Endothelial cell of umbilical vein (primary cell): Measurements from ENCODE around the gene COASY. TPM values are rescaled to one million over a fixed set of nuclear protein-coding genes. Genes with fewer than 3 reads are reported as not detected.

Experiments
- BruUV-seq: library from RNA; stranded (reverse); fragments of 400-500 nt; replicated peaks from 2 replicates; lab custom pipeline; 2021; lab: Mats Ljungman, UMichigan
- CTCF ChIA-PET: fragments of 300-600, 350-600 bp; sonication (Branson Sonifier 250); formaldehyde crosslinking; loops from one replicate; lab custom pipeline; 2021; ENCODE audit warnings: antibody characterized with exemption, inconsistent platforms; lab: Charles Lee
- POLR2A ChIA-PET: fragments of 300-600, 350-600 bp; sonication (Branson Sonifier 250); formaldehyde crosslinking; loops from one replicate; lab custom pipeline; 2021; ENCODE audit warnings: antibody characterized with exemption, inconsistent platforms; lab: Charles Lee
- DNase-seq: peaks from one replicate; pipeline ENCODE4 v3.0.0-alpha.2; 2011; ENCODE audit warnings: low read depth, low spot score
- FAIRE-seq: peaks from 2 replicates; lab custom pipeline; 2011; peaks lifted over from hg19 to GRCh38; lab: Jason Lieb, UNC
- H2AFZ ChIP-seq: 2 replicates; pipeline ENCODE4 v1.6.0; 2012; ENCODE audit warnings: low read depth, low read length, control low read depth, inconsistent platforms
- H3K27ac ChIP-seq: 2 replicates; pipeline ENCODE4 v1.5.1; 2011; ENCODE audit warnings: low read depth, mild to moderate bottlenecking, control low read depth, low read length, moderate library complexity; ENCODE audit not compliant: insufficient read depth
- H3K27me3 ChIP-seq, 2 experiments: 2 replicates each; pipeline versions ENCODE4 v1.6.0 to v1.6.1; 2011; ENCODE audit warnings: low read length in 2 of 2, mixed read lengths in 1 of 2; ENCODE audit not compliant: control insufficient read depth in 2 of 2, insufficient read depth in 2 of 2
- H3K36me3 ChIP-seq, 2 experiments: 2 replicates in 1 of 2; 3 replicates in 1 of 2; pipeline ENCODE4 v1.5.1; 2011; ENCODE audit warnings: low read length in 2 of 2, mild to moderate bottlenecking in 1 of 2, moderate library complexity in 1 of 2; ENCODE audit not compliant: control insufficient read depth in 2 of 2, insufficient read depth in 2 of 2; ENCODE audit errors: extremely low read depth in 1 of 2
- H3K4me1 ChIP-seq: 3 replicates; pipeline ENCODE4 v1.5.1; 2011; ENCODE audit warnings: mild to moderate bottlenecking, low read length; ENCODE audit not compliant: control insufficient read depth, insufficient read depth; ENCODE audit errors: extremely low read depth
- H3K4me2 ChIP-seq: 2 replicates; pipeline ENCODE4 v1.6.1; 2011; ENCODE audit warnings: low read length, control low read depth, mixed read lengths; ENCODE audit not compliant: insufficient read depth
- H3K4me3 ChIP-seq, 3 experiments: fragments of 200-600 bp in 1 of 3; sonication (generic), shearing (Covaris generic) in 1 of 3; replicated peaks in 1 of 3; 2 replicates each; pipeline ENCODE4 v1.5.1; 2011 to 2016; ENCODE audit warnings: control low read depth in 3 of 3, low read length in 3 of 3, mild to moderate bottlenecking in 2 of 3, inconsistent platforms in 1 of 3, low read depth in 1 of 3, moderate library complexity in 1 of 3; ENCODE audit not compliant: insufficient read depth in 1 of 3
- H3K79me2 ChIP-seq: 2 replicates; pipeline ENCODE4 v1.6.0; 2012; ENCODE audit warnings: low read length, inconsistent platforms; ENCODE audit not compliant: control insufficient read depth, insufficient read depth
- H3K9ac ChIP-seq: replicated peaks from 2 replicates; pipeline ENCODE3; 2011; ENCODE audit warnings: low read length, control low read depth; ENCODE audit not compliant: insufficient read depth; ENCODE audit errors: extremely low read depth
- H3K9me1 ChIP-seq: replicated peaks from 3 replicates; pipeline ENCODE4 v1.6.0; 2011; ENCODE audit warnings: mild to moderate bottlenecking, low read length; ENCODE audit not compliant: control insufficient read depth, insufficient read depth; ENCODE audit errors: extremely low read depth
- H3K9me3 ChIP-seq: replicated peaks from 2 replicates; pipeline ENCODE4 v1.5.1; 2012; ENCODE audit warnings: low read length, inconsistent platforms; ENCODE audit not compliant: control insufficient read depth, insufficient read depth
- H4K20me1 ChIP-seq: replicated peaks from 2 replicates; pipeline ENCODE3; 2011; ENCODE audit warnings: mild to moderate bottlenecking, low read length; ENCODE audit not compliant: control insufficient read depth, insufficient read depth; ENCODE audit errors: extremely low read depth
- CTCF ChIP-seq, 2 donors: IDR thresholded peaks; 1 replicate in 1 of 2; 2 replicates in 1 of 2; pipeline ENCODE4 v1.5.1; 2011; ENCODE audit warnings: low read length in 2 of 2, mild to moderate bottlenecking in 2 of 2, moderate library complexity in 2 of 2, control low read depth in 1 of 2, inconsistent platforms in 1 of 2, low read depth in 1 of 2; ENCODE audit not compliant: insufficient read depth in 1 of 2; ENCODE audit errors: extremely low read depth in 1 of 2
- EZH2 ChIP-seq: IDR thresholded peaks from 2 replicates; pipeline ENCODE4 v1.6.1; 2012; ENCODE audit warnings: borderline replicate concordance, low read depth, mild to moderate bottlenecking, moderate library complexity, low read length, inconsistent platforms; ENCODE audit not compliant: severe bottlenecking
- FOS ChIP-seq: IDR thresholded peaks from 2 replicates; pipeline ENCODE4 v1.6.1; 2011; ENCODE audit warnings: mild to moderate bottlenecking, low read length, moderate library complexity, borderline replicate concordance; ENCODE audit not compliant: insufficient read depth
- GATA2 ChIP-seq: IDR thresholded peaks from 2 replicates; pipeline ENCODE4 v1.7.0; 2011; ENCODE audit warnings: low read depth, mild to moderate bottlenecking, moderate library complexity, mixed read lengths, low read length; ENCODE audit not compliant: insufficient read length, insufficient read depth
- JUN ChIP-seq: IDR thresholded peaks from 2 replicates; pipeline ENCODE4 v1.6.1; 2011; ENCODE audit warnings: borderline replicate concordance, low read depth; ENCODE audit not compliant: insufficient read length, insufficient read depth
- MAX ChIP-seq: IDR thresholded peaks from 2 replicates; pipeline ENCODE4 v1.6.1; 2011; ENCODE audit not compliant: insufficient read depth, insufficient read length
- MYC ChIP-seq: IDR thresholded peaks from one replicate; pipeline ENCODE4 v1.6.1; 2011; ENCODE audit warnings: mild to moderate bottlenecking, low read depth, low read length
- POLR2A ChIP-seq: IDR thresholded peaks from 2 replicates; pipeline ENCODE4 v1.6.1; 2012; ENCODE audit warnings: low read depth, mild to moderate bottlenecking, control low read depth, low read length
- POLR2AphosphoS5 ChIP-seq: IDR thresholded peaks from 2 replicates; pipeline ENCODE4 v1.6.1; 2012; ENCODE audit warnings: low read depth, mild to moderate bottlenecking, control low read depth, low read length, moderate library complexity; ENCODE audit not compliant: insufficient read depth
- dilution Hi-C: fragments of 300-500 bp; cut with MboI; formaldehyde crosslinking; loops from one replicate; pipeline ENCODE4 v1.15.0; 2019; ENCODE audit warnings: low sequenced_read_pairs; ENCODE audit not compliant: extremely low pct_ligation_motif_present
- intact Hi-C: fragments of 100-400 bp; cut with micrococcal nuclease; formaldehyde crosslinking; loops from one replicate; pipeline ENCODE4 v1.10.0; 2022
- polyA plus RNA-seq, 4 experiments: library from polyadenylated mRNA; depleted of rRNA in 3 of 4; stranded (reverse) in 3 of 4; unstranded in 1 of 4; fragments of >200 nt; gene quantifications; 2 replicates each; pipeline versions ENCODE4 v1.2.1 to v1.2.3, GENCODE V29; 2011 to 2012; ENCODE audit warnings: missing spikeins in 1 of 4
- total RNA-seq: library from RNA; stranded (reverse); gene quantifications from 2 replicates; pipeline ENCODE4 v1.2.3, GENCODE V29; 2021

COASY gene
- total and polyA plus RNA-seq, 2 donors (not counting 3 experiments of a cell fraction or from before 2014, with no cell fraction given), result 39.6 to 69.2 TPM

GRCh38 chr17:42521666-42522262 is 40.2 kb upstream of the COASY start:
- no peak for FAIRE-seq
- CTCF ChIA-PET, result interaction anchor here (4.4 to 4.5 kb wide), 2 partner anchors 114 to 203 kb away, joined by 81 to 190 read pairs; no protein-coding TSS in a partner anchor

More at GRCh38 chr17:42521666-42522262, 40.2 kb upstream of the COASY start:
- POLR2A ChIA-PET, result interaction anchor here (4.5 kb wide), 1 partner anchor 99 kb away, joined by 38 read pairs; the partner anchor contains the start of gene CAVIN1
- H2AFZ ChIP-seq, result no peak overlapping the region
- H3K4me3 ChIP-seq, result no peak overlapping the region
- no peaks in the 10 kb centered on the region for H3K9me1 ChIP-seq
- H3K4me1 ChIP-seq, result peaks cover 61% of the 10 kb centered on the region
- no TSS peak for BruUV-seq
- H3K27ac ChIP-seq, result peak overlapping the region; percentile 100
- no peaks in the 10 kb centered on the region for H3K27me3 ChIP-seq
- dilution Hi-C loops (loop anchor here (25.0 kb wide), 1 partner anchor 184 kb away; no protein-coding TSS in a partner anchor), intact Hi-C loops (loop anchor here (10.0 kb wide), 2 partner anchors 387 to 497 kb away; partner anchors contain the start of gene NKIRAS2)
- no peaks in the 10 kb centered on the region for H4K20me1 ChIP-seq
- no peaks in the 10 kb centered on the region for H3K36me3 ChIP-seq
- peak overlapping the region; percentile 28 for H3K9ac ChIP-seq
- no peak for DNase-seq
- no peaks in the 10 kb centered on the region for H3K9me3 ChIP-seq
- H3K4me2 ChIP-seq, result no peak overlapping the region
- no peaks in the 10 kb centered on the region for H3K79me2 ChIP-seq
- TF ChIP-seq MAX, result no peak
- TF ChIP-seq MYC, result no peak
- TF ChIP-seq EZH2, result no peak
- TF ChIP-seq GATA2, result no peak
- TF ChIP-seq CTCF (IDR thresholded peaks at IDR 0.05; ENCODE audit: extremely low read depth in 1 of 2, insufficient read depth in 1 of 2, low read depth in 1 of 2, low read length in 2 of 2), result no peak
- no peak for TF ChIP-seq FOS
- TF ChIP-seq POLR2AphosphoS5, result no peak
- no peak for TF ChIP-seq JUN
- TF ChIP-seq POLR2A, result no peak
